HG03558 (cell line): ENCODE results near the gene IL1RAPL1.
"Not testable (repeated sequence)": the region's sequence is repeated elsewhere in the genome, so short reads cannot be mapped to it uniquely, and the experiment has no call there.

ENCODE experiments used
- ATAC-seq: cut with Tn5 transposase; IDR thresholded peaks from one replicate; pipeline ENCODE4 v1.9.1; 2021; ENCODE audit warnings: moderate number of reproducible peaks; ENCODE audit not compliant: unreplicated experiment; ENCODE audit errors: extremely low read depth

IL1RAPL1 gene

DNA sequence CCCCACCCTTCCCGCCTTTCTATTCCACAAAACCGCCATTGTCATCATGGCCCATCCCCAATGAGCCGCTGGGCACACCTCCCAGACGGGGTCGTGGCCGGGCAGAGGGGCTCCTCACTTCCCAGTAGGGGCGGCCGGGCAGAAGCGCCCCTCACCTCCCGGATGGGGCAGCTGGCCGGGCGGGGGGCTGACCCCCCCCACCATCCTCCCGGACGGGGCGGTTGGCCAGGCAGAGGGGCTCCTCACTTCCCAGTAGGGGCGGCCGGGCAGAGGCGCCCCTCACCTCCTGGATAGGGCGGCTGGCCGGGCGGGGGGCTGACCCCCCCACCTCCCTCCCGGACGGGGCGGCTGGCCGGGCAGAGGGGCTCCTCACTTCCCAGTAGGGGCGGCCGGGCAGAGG lies 745.8 kb downstream of the IL1RAPL1 start:
- not testable (repeated sequence) for ATAC-seq

DNA sequence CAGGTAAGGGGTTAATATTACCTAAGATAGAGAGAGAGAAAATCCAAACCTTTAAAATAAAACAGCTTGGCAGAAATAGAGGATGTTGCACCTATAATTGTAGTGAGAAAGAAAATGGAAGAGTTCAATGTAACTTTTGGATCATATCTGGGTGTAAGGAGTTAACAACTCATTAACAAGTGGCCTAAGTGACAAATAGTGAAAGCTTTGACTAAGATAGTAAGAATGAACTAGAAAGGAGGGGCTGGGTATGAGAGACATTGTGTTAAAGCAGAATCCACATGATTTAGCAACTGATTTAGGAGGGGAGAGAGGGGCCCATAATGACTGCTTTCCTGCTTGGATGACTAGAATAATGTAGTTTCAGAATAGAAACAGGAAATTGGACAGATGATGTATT lies 761.0 kb downstream of the IL1RAPL1 start:
- peak; percentile 53 for ATAC-seq

GRCh38 chrX:29359276-29359675 lies 772.0 kb downstream of the IL1RAPL1 start:
- ATAC-seq: no peak

- not testable (repeated sequence) for ATAC-seq
Observed at GRCh38 chrX:29374765-29375164, 787.5 kb downstream of the IL1RAPL1 start.

GRCh38 chrX:29376584-29376983 lies 789.3 kb downstream of the IL1RAPL1 start:
- no peak for ATAC-seq

DNA sequence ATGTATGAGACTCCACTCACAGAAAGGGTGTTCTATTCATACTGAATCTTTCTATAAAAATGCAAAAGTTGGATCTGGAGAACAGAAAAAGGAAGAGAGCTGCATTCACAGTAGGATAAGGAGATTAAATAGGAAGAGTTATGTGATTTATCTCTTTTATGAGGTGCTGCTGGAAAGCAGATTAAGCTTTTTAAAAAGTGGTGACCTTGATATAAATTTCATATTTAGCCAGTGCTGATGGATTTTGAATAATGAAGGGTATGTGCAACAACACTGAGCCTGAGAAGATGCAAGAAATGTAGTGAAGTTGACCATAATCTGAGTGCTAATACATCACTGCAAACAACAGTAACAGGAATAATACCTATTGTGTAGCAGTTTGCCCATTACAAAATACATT lies 795.6 kb downstream of the IL1RAPL1 start:
- ATAC-seq: no peak

GRCh38 chrX:29388509-29388908 lies 801.3 kb downstream of the IL1RAPL1 start:
- no peak for ATAC-seq

DNA sequence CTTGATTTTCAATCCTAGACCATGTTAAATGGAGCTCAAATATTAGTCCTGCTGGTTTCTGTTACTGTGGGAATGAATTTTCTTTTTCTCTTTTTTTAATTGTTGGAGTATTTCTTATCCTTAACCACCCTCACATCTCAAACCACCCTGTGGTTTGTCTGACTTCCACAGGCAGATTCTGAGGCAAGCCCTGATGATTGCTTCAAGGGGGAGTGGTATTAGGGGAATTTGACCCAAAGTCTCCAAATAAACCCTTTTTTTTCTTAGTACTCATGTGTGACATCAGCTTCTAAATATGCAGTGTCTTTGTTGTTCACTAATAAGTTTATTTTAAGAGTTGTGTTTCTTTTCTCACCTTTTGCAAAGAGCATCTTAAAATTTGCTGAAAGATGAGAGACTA lies 810.3 kb downstream of the IL1RAPL1 start:
- no peak for ATAC-seq

DNA sequence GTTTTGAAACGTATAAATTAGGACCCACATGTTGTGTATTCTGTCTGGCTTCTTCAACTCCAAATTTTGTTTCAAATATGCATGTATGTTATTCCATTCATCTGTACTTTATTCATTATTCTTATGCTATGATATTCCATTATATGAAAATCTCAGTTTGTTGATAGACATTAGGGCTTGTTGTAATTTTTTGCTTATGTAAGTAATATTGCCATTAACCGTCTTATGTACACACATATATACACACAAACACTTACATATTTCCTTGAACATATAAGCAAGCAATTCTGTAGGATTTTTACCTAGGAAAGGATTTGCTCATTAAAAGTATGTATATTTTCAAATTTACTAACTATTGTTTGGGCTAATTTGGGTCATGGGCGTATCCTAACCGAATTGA lies 820.1 kb downstream of the IL1RAPL1 start:
- no peak for ATAC-seq

- ATAC-seq: peak; percentile 70
Observed at GRCh38 chrX:29419774-29420553, 832.7 kb downstream of the IL1RAPL1 start.

DNA sequence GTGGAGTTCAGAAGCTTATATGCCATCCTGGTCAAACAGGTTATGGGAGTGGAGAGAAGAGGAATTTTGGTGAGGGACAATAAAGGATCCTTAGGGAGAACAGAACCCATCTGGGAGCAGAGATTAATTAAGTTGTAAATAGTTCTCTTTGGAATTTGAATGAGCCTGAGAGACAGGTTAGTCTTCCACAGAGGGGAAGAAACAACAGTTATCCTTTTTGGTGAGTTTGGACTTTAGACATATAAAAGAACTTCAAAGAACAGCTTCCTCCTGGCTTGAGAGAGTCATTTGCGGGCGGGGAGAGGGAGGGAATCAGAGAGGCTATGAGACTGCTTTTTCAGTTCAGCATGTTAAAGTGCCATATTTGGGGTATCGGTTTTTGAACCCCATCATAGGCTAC lies 834.8 kb downstream of the IL1RAPL1 start:
- ATAC-seq: no peak

GRCh38 chrX:29431895-29432294 lies 844.6 kb downstream of the IL1RAPL1 start:
- ATAC-seq: no peak

DNA sequence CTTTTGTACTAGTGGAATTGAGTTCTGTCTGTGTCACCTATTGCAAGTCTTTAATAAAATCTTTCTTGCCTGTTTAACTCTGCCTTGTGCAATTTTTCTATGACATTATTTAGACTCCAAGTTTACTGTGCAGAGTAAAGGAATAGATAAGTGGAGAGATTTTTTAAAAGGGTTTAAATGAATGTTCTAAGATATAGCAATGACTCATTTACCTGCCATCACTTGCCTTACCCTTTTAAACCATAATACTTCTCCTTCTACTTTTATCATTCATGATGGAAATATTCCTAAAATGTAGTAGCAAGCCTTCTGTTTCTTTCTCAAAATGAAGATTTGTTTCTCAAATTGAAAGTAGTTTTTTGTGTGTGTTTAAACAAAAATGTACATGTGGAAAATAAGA lies 845.3 kb downstream of the IL1RAPL1 start:
- ATAC-seq: no peak

DNA sequence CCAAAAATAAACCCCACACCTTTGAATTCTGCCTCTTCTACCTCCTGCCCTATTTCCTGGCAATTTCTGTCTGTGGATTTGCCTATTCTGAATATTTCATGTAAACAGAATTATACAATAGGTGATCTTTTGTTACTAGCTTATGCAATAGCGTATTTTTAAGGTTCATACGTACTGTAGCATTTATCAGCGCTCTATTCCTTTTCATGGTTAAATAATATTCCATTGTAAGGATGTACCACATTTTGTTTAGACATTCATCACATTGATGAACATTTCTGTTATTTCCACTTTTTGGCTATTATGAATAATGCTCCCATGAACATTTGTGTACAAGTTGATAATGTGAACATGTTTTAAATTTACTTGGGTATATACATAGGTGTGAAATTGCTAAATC lies 847.7 kb downstream of the IL1RAPL1 start:
- no peak for ATAC-seq

DNA sequence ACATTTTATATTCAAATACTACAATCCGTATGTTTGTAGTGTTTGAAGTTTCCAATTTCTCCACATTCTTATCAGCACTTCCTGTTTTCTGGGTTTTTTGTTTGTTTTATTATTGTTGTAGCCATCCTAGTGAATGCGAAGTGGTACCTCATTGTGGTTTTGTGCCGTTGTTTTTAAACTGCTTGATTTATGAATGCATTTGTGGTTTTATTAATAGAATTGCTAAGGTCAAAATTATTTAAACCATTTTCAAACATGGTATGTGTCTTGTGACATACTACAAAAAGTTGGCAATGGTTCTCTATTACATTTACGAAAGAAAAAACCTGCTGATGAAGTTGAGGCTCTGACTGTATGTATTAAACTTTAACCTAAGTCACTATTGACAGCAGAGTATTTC lies 848.1 kb downstream of the IL1RAPL1 start:
- no peak for ATAC-seq

DNA sequence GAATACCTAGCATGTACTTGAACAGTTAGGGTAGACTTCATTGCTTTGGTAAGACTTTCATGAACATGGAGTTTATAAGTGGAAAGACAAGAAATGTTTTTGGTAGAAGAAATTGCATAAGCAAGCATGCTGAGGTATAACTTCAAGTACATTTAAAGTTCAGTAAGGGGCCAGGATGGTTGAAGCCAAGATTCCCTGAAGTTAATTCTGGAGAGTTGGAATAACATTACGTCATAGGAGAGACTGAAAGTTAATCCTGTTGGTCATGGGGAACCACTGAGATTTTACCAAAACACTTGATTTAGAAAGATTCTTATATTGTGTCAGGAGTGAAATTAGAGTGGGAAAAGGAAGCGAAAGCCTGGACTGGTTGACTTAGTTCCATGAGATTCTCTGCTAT lies 860.6 kb downstream of the IL1RAPL1 start:
- no peak for ATAC-seq

DNA sequence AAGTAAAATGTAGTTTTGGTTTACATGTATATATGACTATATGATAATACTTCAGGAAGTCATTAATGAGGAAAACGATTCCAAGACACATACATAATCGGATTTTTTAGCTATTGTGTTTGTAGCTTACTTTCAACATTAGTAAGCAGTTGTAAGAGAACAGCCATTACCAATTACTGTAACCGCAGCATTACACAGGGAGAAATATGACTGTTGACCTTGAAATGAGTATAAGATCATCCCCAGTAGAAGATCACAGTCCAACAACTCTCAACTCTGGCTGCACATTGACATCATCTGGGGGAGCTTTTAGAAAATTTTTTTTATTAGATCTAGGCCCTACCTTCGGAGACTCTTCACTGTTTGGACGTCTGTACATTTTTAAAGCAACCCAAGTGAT lies 866.1 kb downstream of the IL1RAPL1 start:
- ATAC-seq: no peak

DNA sequence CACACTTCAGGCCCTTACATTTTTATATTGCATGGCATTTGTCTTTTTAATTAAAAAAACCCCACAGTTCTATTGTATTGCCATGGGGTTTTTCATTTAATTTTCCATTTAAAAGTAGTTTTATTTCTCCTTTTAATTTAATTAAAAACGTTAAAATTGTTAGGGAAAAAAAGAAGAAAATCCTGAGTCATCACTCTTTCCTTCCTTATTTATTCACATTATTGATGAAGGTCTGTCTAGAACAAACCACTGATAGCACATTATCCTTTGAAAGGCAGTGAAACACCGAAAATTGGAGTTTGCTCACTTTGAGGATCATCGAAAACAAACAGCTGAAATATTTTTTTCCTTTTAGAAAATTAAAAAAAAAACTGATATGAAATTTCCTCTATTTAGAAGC lies 868.5 kb downstream of the IL1RAPL1 start:
- no peak for ATAC-seq

DNA sequence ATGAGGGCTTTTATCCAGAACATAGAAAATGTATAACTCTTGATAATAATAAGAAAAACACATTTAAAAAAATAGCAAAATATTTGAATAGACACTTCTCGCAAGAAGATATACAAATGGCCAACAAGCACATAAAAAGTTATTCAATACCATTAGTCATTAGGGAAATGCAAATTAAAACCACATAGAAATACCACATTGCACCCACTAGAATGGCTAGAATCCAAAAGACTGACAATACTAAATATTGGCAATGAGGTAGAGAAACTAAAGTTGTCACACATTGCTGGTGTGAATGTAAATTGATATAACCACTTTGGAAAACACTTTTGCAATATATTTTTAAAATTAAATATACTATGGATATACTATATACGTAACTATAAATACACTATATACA lies 873.8 kb downstream of the IL1RAPL1 start:
- peak; percentile 49 for ATAC-seq

GRCh38 chrX:29466456-29466855 lies 879.2 kb downstream of the IL1RAPL1 start:
- no peak for ATAC-seq

- no peak for ATAC-seq
Observed at GRCh38 chrX:29468911-29469494, 881.8 kb downstream of the IL1RAPL1 start.

GRCh38 chrX:29470030-29470429 lies 882.8 kb downstream of the IL1RAPL1 start:
- ATAC-seq: no peak
